Measurements from ENCODE around the gene MRPL16. TPM values are rescaled to one million over a fixed set of nuclear protein-coding genes. Genes with fewer than 3 reads are reported as not detected.

MRPL16 gene
- total and polyA plus RNA-seq, 2 of the 4 experiments (the other 2 are of a cell fraction) = 43.9 to 71.3 TPM

DNA sequence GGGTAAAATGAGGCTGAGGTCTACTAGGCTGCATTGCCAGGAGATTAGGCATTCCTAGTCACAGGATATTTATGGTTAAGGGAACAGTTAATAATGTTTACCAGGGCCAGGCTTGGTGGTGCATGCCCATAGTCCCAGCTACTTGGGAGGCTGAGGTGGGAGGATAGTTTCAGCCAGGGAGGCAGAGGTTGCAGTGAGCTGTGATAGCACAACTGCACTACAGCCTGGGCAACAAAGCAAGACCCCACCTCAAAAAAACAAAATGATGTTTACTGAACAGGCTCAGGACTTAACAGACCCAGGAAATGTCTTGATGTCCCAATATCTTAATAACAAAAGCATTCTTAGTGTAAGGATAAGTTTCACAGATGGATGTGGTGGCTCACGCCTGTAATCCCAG is 2.8 kb upstream of the MRPL16 start:
- Histone ChIP-seq H4K91ac (ENCODE audit: insufficient read depth, low read depth, low read length) (no peak overlapping the region), H2AK5ac (ENCODE audit: low read depth, low read length) (no peak overlapping the region), H3K79me1 (ENCODE audit: low read depth in 1 of 2, low read length in 2 of 2) (peaks cover 0 to 14% of the 10 kb centered on the region in 2 experiments; a peak in 3 of 4 replicates), H3K4me3 (ENCODE audit: insufficient read depth, low read depth, low read length) (no peak overlapping the region), H4K5ac (ENCODE audit: low read depth, low read length) (no peak overlapping the region), H3K9ac (ENCODE audit: low read depth, low read length) (no peak overlapping the region), H3K4me1 (ENCODE audit: control insufficient read depth, insufficient read depth, low read length) (peaks cover 3% of the 10 kb centered on the region; the same call in 1 of the 2 replicates), H3K23ac (ENCODE audit: low read depth, low read length) (no peak overlapping the region), H2BK15ac (ENCODE audit: low read depth, low read length) (no peak overlapping the region), H3K36me3 (ENCODE audit: control insufficient read depth, insufficient read depth, low read length) (no peaks in the 10 kb centered on the region), H3K4ac (ENCODE audit: low read depth, low read length) (no peak overlapping the region), H3K14ac (replicated peaks; ENCODE audit: low read depth, low read length) (no peak overlapping the region), H2AFZ (replicated peaks; ENCODE audit: low read length, poor library complexity) (no peak overlapping the region), H3K4me2 (ENCODE audit: low read depth, low read length) (no peak overlapping the region), H4K20me1 (ENCODE audit: insufficient read depth, low read length) (no peaks in the 10 kb centered on the region), H3K27ac (ENCODE audit: insufficient read depth, low read length) (no peak overlapping the region), H3K56ac (ENCODE audit: extremely low read depth, insufficient read depth, low read length) (no peak overlapping the region), H3K18ac (ENCODE audit: low read depth, low read length) (no peak overlapping the region), H3K9me1 (ENCODE audit: insufficient read depth, low read length) (no peaks in the 10 kb centered on the region; the same call in 1 of the 2 replicates), H2AK9ac (replicated peaks; ENCODE audit: low read depth, low read length, poor library complexity) (no peak overlapping the region), H2BK20ac (ENCODE audit: low read depth, low read length) (no peak overlapping the region), H3K9me3 (ENCODE audit: control insufficient read depth, insufficient read depth, low read length) (no peaks in the 10 kb centered on the region), H4K8ac (ENCODE audit: low read depth in 2 of 2, low read length in 2 of 2) (no peak overlapping the region), H2BK5ac (ENCODE audit: low read depth, low read length, poor library complexity, severe bottlenecking) (no peak overlapping the region), H3K27me3 (ENCODE audit: control insufficient read depth, insufficient read depth, low read length) (no peaks in the 10 kb centered on the region), H2BK120ac (ENCODE audit: low read depth, low read length) (no peak overlapping the region)
- ATAC-seq (ENCODE audit: low read depth) (no peak), DNase-seq (no peak)
- dilution Hi-C loops (cut with HindIII; ENCODE audit: low sequenced_read_pairs, unreplicated experiment) = no loop called here
- in situ Hi-C loops (cut with MboI; ENCODE audit: low sequenced_read_pairs) = no loop called here
- ChIA-PET POLR2A (ENCODE audit: unreplicated experiment) (no interaction called here), CTCF (interaction anchor here (0.6 kb wide), 1 partner anchor 885 kb away, joined by 3 read pairs; no protein-coding TSS in a partner anchor)
- intact Hi-C loops (cut with micrococcal nuclease) = no loop called here
- no CpG with 5 or more reads among the region's 1 CpG for whole genome bisulfite sequencing, 2 experiments (ENCODE audit: extremely low coverage in 2 of 2, insufficient read length in 1 of 2)
- BruUV-seq (replicated peaks) = no TSS peak
- TF ChIP-seq SMC3 (IDR thresholded peaks at IDR 0.05; ENCODE audit: low read depth, low read length) = no peak
- no peak for TF ChIP-seq MXI1 (IDR thresholded peaks at IDR 0.05; ENCODE audit: borderline replicate concordance, low read depth, low read length)
- no peak for TF ChIP-seq CHD1 (IDR thresholded peaks at IDR 0.05; ENCODE audit: low read depth, low read length)
- TF ChIP-seq, protein P1, sequence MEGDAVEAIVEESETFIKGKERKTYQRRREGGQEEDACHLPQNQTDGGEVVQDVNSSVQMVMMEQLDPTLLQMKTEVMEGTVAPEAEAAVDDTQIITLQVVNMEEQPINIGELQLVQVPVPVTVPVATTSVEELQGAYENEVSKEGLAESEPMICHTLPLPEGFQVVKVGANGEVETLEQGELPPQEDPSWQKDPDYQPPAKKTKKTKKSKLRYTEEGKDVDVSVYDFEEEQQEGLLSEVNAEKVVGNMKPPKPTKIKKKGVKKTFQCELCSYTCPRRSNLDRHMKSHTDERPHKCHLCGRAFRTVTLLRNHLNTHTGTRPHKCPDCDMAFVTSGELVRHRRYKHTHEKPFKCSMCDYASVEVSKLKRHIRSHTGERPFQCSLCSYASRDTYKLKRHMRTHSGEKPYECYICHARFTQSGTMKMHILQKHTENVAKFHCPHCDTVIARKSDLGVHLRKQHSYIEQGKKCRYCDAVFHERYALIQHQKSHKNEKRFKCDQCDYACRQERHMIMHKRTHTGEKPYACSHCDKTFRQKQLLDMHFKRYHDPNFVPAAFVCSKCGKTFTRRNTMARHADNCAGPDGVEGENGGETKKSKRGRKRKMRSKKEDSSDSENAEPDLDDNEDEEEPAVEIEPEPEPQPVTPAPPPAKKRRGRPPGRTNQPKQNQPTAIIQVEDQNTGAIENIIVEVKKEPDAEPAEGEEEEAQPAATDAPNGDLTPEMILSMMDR (conservative IDR thresholded peaks at IDR 0.05; ENCODE audit: low read depth, low read length) = no peak
- no peak for TF ChIP-seq RCOR1 (IDR thresholded peaks at IDR 0.05; ENCODE audit: insufficient replicate concordance, low read length)
- no peak for TF ChIP-seq MAFK (IDR thresholded peaks at IDR 0.05; ENCODE audit: low read depth, low read length)
- no peak for TF ChIP-seq CEBPB (IDR thresholded peaks at IDR 0.05; ENCODE audit: low read depth, low read length)
- TF ChIP-seq, protein P2, sequence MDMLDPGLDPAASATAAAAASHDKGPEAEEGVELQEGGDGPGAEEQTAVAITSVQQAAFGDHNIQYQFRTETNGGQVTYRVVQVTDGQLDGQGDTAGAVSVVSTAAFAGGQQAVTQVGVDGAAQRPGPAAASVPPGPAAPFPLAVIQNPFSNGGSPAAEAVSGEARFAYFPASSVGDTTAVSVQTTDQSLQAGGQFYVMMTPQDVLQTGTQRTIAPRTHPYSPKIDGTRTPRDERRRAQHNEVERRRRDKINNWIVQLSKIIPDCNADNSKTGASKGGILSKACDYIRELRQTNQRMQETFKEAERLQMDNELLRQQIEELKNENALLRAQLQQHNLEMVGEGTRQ (IDR thresholded peaks at IDR 0.05; ENCODE audit: low read depth, low read length) = no peak
- no peak for TF ChIP-seq POLR2A (IDR thresholded peaks at IDR 0.05; ENCODE audit: low read depth, low read length)
- TF ChIP-seq MAZ (IDR thresholded peaks at IDR 0.05; ENCODE audit: borderline replicate concordance, low read depth, low read length) = no peak

Data from IMR-90 (cell line).